Activated T-cell treated with anti-CD3 and anti-CD28 coated beads for 4 hours (primary cell): Measurements from ENCODE around the gene ANKMY1.
"Not testable (repeated sequence)": the region's sequence is repeated elsewhere in the genome, so short reads cannot be mapped to it uniquely, and the experiment has no call there.

Experiments used
- DNase-seq: peaks from one replicate; pipeline ENCODE4 v3.0.0-alpha.2; 2020

Gene ANKMY1

GRCh38 chr2:240553956-240554480 lies 3.8 kb downstream of the ANKMY1 start:
- no peak for DNase-seq

- DNase-seq, result no peak
These were observed 6.0 kb downstream of the ANKMY1 start for GRCh38 chr2:240551811-240552210.

GRCh38 chr2:240551288-240551687 lies 6.5 kb downstream of the ANKMY1 start:
- no peak for DNase-seq

GRCh38 chr2:240539906-240540305 lies 17.9 kb downstream of the ANKMY1 start:
- DNase-seq, result no peak

- not testable (repeated sequence) for DNase-seq
These were observed 18.7 kb downstream of the ANKMY1 start for GRCh38 chr2:240539101-240539500.

- DNase-seq, result no peak
These were observed 19.6 kb downstream of the ANKMY1 start for GRCh38 chr2:240538031-240538780.

GRCh38 chr2:240532031-240532775 lies 25.6 kb downstream of the ANKMY1 start:
- DNase-seq, result no peak

GRCh38 chr2:240531038-240531437 lies 26.8 kb downstream of the ANKMY1 start:
- DNase-seq, result no peak

- no peak for DNase-seq
These were observed 27.6 kb downstream of the ANKMY1 start for GRCh38 chr2:240530181-240530580.

- DNase-seq, result no peak
These were observed 28.3 kb downstream of the ANKMY1 start for GRCh38 chr2:240529344-240529999.

GRCh38 chr2:240528406-240529040 lies 29.3 kb downstream of the ANKMY1 start:
- no peak for DNase-seq

- no peak for DNase-seq
These were observed 30.5 kb downstream of the ANKMY1 start for GRCh38 chr2:240527153-240527750.

GRCh38 chr2:240526521-240526920 lies 31.3 kb downstream of the ANKMY1 start:
- no peak for DNase-seq

- no peak for DNase-seq
These were observed 32.0 kb downstream of the ANKMY1 start for GRCh38 chr2:240525802-240526201.

- DNase-seq, result no peak
These were observed 32.6 kb downstream of the ANKMY1 start for GRCh38 chr2:240524963-240525718.

- DNase-seq, result no peak
These were observed 34.1 kb downstream of the ANKMY1 start for GRCh38 chr2:240523451-240524281.

- DNase-seq, result no peak
These were observed 35.4 kb downstream of the ANKMY1 start for GRCh38 chr2:240522406-240522805.

- DNase-seq, result not testable (repeated sequence)
These were observed 35.9 kb downstream of the ANKMY1 start for GRCh38 chr2:240521885-240522284.

- DNase-seq, result no peak
These were observed 36.8 kb downstream of the ANKMY1 start for GRCh38 chr2:240520974-240521350.

- DNase-seq, result no peak
These were observed 37.4 kb downstream of the ANKMY1 start for GRCh38 chr2:240520130-240520973.
